DMS153 (cell line): Measurements from ENCODE around the gene COL28A1.

Experiments
- DNase-seq: peaks from one replicate; lab custom pipeline; 2025; lab: John Stamatoyannopoulos, UW

Gene COL28A1

GRCh38 chr7:7330997-7331396 is 204.7 kb downstream of the COL28A1 start:
- DNase-seq = no peak

- no peak for DNase-seq
Observed at GRCh38 chr7:7329326-7329725, 206.3 kb downstream of the COL28A1 start.

- no peak for DNase-seq
Observed at GRCh38 chr7:7327423-7327822, 208.2 kb downstream of the COL28A1 start.

- DNase-seq = no peak
Observed at GRCh38 chr7:7324698-7325097, 211.0 kb downstream of the COL28A1 start.

GRCh38 chr7:7323921-7324320 is 211.8 kb downstream of the COL28A1 start:
- DNase-seq = no peak

GRCh38 chr7:7323352-7323751 is 212.3 kb downstream of the COL28A1 start:
- DNase-seq = peak; percentile 55

- no peak for DNase-seq
Observed at GRCh38 chr7:7321681-7322080, 214.0 kb downstream of the COL28A1 start.

GRCh38 chr7:7318601-7319000 is 217.1 kb downstream of the COL28A1 start:
- no peak for DNase-seq

GRCh38 chr7:7317850-7318249 is 217.8 kb downstream of the COL28A1 start:
- DNase-seq = no peak

- DNase-seq = no peak
Observed at GRCh38 chr7:7315851-7316250, 219.8 kb downstream of the COL28A1 start.

- DNase-seq = no peak
Observed at GRCh38 chr7:7312323-7312722, 223.3 kb downstream of the COL28A1 start.

GRCh38 chr7:7311001-7311400 is 224.7 kb downstream of the COL28A1 start:
- no peak for DNase-seq

- DNase-seq = no peak
Observed at GRCh38 chr7:7309203-7309602, 226.5 kb downstream of the COL28A1 start.
